Stimulated activated effector memory CD8-positive, alpha-beta T cell treated with anti-CD3 and anti-CD28 coated beads, Interleukin-12 subunit alpha, Interleukin-12 subunit beta, amount 100 ng/mL, for 72 hours (primary cell): ENCODE data around the gene RBM47.
A peak's percentile ranks its signal among the peaks of the same experiment; 100 is the strongest.

Experiments
- ATAC-seq: fragments of 150-1000 bp; cut with Tn5 transposase; 2 replicates; pipeline ENCODE4 v1.10.0; 2021
- DNase-seq, 2 donors: peaks; one replicate each; pipeline ENCODE4 v3.0.0; 2021 to 2022; ENCODE audit warnings: low spot score in 2 of 2
- H3K27ac Mint-ChIP-seq: one replicate; pipeline ENCODE4 v1.8.0; 2022; ENCODE audit warnings: mild to moderate bottlenecking, mixed read lengths
- H3K36me3 Mint-ChIP-seq: one replicate; pipeline ENCODE4 v1.8.0; 2022; ENCODE audit warnings: mild to moderate bottlenecking, mixed read lengths
- H3K4me1 Mint-ChIP-seq: one replicate; pipeline ENCODE4 v1.8.0; 2022; ENCODE audit warnings: mixed read lengths
- H3K4me3 Mint-ChIP-seq: one replicate; pipeline ENCODE4 v1.8.0; 2022; ENCODE audit warnings: mild to moderate bottlenecking, mixed read lengths
- H3K9me3 Mint-ChIP-seq: one replicate; pipeline ENCODE4 v1.8.0; 2022; ENCODE audit warnings: mixed read lengths

The RBM47 gene

DNA sequence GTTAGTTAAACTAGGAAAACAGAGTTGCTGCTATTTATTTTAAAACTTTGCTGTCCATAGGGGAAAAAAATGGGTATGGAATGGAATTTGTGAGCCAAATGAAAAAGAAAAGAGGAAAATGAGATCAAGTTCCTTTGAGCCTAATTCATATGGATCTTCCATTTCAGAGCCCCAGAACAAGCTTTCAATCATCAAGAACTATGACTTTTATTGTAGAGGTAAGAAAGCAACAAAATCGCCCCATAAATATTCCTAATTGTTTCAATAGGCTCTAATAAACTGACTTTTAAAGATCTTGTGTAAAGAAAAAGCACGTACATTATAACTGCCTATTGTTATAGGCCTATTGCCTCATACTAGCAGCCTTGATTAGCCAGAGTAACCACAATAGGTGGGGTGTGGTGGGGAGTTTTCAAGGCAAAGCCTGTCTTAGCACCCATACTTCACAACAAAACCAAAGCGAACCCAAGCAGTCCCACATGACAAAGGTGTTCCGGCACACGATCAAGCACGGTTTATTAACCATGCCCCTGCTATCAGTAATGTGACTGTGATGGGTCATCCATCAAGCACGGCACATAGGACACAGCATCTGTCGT is 44.4 kb downstream of the RBM47 start:
- ATAC-seq (no peak), DNase-seq (no peak)
- Mint-ChIP-seq H3K9me3 (no peaks in the 10 kb centered on the region), H3K4me1 (no peaks in the 10 kb centered on the region), H3K27ac (no peak overlapping the region), H3K36me3 (no peaks in the 10 kb centered on the region), H3K4me3 (no peak overlapping the region)

DNA sequence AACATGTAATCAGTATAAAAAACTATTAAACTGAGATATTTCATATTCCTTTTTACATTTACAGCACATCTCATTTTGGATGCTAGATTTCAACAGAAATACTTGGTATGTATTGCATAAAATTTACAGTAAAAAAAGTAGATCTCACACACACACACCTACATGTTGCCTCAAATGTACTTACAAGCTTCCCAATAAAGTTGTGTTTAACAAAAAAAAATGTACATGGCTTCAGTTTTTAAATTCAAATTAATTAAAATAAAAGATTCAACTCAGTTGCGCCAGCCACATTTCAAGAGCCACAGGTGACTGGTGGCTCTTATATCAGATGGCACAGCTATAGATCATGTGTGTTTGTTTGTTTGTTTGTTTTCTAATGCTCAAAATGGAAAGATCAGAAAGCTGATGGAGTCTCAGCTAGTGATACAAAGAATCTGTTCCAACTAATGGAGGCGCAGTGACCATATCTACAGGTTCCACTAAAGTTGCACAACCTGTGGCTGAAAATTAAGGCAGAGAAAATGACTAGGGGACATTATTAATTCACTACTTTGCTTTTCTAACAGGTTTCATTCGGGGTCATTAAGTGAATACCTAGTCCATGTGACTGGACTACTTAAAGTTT is 45.0 kb downstream of the RBM47 start:
- Mint-ChIP-seq H3K4me1 (no peaks in the 10 kb centered on the region), H3K36me3 (no peaks in the 10 kb centered on the region), H3K27ac (no peak overlapping the region), H3K9me3 (no peaks in the 10 kb centered on the region), H3K4me3 (no peak overlapping the region)
- ATAC-seq (no peak), DNase-seq (no peak)

DNA sequence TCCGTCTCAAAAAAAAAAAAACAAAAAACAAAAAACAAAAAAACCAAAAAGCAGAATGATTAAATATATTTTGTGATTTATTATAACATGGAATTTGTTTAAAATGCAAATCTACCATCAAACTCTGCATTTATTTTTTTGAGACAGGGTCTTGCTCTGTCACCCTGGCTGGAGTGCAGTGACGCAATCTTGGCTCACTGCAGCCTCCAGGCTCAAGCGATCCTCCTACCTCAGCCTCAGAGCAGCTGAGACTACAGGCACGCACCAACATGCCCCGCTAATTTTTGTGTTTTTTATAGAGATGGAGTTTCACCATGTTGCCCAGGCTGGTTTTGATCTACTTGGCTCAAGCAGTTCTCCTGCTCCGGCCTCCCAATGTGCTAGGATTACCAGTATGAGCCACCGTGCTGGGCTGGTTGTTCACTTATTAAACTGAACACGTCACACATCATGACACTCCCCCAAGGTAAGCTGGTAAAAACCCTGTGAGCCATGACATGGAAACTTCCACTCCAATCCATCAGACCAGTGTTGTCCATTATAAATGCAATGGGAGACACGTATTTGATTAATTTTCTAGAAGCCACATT is 45.7 kb downstream of the RBM47 start:
- no peak overlapping the region for H3K27ac Mint-ChIP-seq
- no peak for ATAC-seq
- no peak overlapping the region for H3K4me3 Mint-ChIP-seq
- no peaks in the 10 kb centered on the region for H3K4me1 Mint-ChIP-seq
- no peaks in the 10 kb centered on the region for H3K9me3 Mint-ChIP-seq
- no peaks in the 10 kb centered on the region for H3K36me3 Mint-ChIP-seq
- no peak for DNase-seq

DNA sequence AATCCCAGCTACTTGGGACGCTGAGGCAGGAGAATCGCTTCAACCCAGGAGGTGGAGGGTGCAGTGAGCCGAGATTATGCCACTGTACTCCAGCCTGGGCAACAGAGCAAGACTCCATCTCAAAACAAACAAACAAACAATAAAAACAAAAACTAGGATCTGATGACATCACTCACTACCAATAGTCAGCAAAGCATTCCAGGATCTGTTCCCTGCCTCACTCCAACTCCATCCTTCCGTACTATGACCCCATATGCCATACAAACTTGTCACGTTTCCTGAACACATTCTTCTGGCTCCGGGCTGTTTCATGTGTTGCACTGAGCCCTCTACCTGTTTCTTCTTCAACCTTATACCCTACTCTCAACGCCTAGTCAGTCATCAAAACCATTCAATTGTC is 47.3 kb downstream of the RBM47 start:
- no peak overlapping the region for H3K27ac Mint-ChIP-seq
- no peaks in the 10 kb centered on the region for H3K36me3 Mint-ChIP-seq
- ATAC-seq = no peak

DNA sequence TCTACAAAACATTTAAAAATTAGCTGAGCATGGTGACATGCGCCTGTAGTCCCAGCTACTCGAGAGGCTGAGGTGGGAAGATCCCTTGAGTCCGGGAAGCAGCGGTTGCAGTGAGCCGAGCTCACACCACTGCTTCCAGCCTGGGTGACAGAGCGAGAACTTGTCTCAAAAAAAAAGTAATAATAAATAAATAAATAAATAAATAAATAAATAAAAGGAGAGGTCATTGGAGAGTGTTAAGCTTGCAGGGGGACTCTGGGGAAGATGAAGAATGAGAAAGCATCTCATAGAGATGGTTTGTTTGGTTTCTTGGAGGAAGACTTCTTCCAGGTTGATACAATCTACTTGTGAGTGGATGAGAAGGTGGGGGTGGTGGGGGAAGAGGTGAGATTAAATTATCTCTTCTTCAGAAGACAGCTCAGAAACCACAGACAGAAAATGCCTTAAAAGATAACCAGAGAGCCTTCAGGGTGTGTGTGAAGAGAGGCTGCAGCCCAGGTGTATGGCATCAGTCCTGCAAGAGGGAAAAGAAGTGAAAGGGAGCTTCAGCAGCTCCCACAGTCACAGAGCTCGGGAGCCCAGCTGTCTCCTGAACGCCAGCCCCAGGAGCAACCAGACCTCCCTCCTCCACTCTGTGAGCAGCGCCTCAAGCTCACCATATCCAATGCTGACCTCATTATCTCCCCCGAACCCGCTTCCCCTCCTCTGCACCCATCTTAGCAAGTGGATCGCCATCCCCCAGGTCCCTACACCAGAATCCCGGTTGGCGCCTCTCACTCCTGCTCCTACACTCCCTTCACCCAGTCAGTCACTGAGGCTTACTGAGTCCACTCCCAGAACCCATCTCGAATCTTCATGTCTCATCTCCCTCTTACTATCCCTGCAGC is 48.2 kb downstream of the RBM47 start:
- no peak for ATAC-seq
- Mint-ChIP-seq H3K4me1 (peaks cover 9% of the 10 kb centered on the region), H3K27ac (no peak overlapping the region)

More for the DNA sequence above, 47.3 kb downstream of the RBM47 start:
- peaks cover under 1% of the 10 kb centered on the region for H3K4me1 Mint-ChIP-seq
- H3K9me3 Mint-ChIP-seq = no peaks in the 10 kb centered on the region
- no peak for DNase-seq
- H3K4me3 Mint-ChIP-seq = no peak overlapping the region

DNA sequence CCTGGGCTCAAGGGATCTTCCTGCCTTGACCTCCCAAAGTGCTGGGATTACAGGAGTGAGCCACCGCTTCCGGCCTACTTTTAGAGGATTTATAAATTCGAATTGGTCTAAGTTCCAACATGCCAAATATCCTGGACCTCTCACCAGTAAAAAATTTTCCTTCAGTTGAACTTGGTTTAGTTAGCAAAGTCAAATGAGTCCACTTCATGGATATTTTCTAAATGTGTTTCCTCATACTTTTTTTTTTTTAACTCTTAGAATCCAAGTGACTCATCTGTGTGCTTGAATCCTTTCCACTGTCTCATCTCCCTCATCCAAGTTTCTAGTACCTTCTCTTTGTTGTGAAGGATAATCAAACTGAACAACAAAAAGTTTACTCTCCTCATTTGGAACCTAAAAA is 49.7 kb downstream of the RBM47 start:
- ATAC-seq = no peak
- Mint-ChIP-seq H3K4me3 (no peak overlapping the region), H3K36me3 (no peaks in the 10 kb centered on the region), H3K27ac (no peak overlapping the region), H3K9me3 (no peaks in the 10 kb centered on the region), H3K4me1 (peaks cover 15% of the 10 kb centered on the region)
- DNase-seq = no peak

More for the DNA sequence above, 48.2 kb downstream of the RBM47 start:
- H3K9me3 Mint-ChIP-seq = no peaks in the 10 kb centered on the region
- H3K36me3 Mint-ChIP-seq = no peaks in the 10 kb centered on the region
- H3K4me3 Mint-ChIP-seq = no peak overlapping the region
- DNase-seq = no peak

DNA sequence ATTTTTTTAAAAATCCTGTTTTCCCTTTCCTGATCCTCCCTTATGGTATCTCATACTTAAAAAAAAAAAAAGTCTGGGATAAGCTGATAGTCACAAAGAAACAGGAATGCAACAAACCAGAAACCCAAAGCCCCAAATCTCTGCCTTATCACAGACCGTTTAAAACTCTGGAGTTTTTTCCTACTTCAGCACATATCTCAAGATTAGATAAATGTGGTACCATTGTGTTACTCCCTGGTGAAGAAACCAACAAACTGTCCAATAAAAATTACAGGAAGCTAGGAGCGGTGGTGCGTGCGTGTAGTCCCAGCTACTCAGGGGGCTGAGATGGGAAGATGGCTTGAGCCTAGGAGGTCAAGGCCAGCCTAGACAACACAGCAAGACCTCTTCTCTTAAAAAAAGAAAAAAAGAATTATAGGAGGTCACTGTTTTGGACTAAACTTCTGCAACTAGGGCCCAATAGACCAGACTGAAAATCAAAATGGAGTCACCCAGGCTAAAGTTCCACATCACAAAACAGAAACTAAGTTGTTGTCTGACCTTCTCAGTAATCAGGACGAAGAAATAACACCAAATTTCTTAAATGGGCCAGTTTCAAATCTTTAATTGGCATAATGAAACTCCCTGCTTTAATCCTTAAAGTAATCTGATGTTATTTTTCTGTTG is 51.9 kb downstream of the RBM47 start:
- DNase-seq (no peak), ATAC-seq (no peak)
- H3K27ac Mint-ChIP-seq = no peak overlapping the region
- H3K4me3 Mint-ChIP-seq = no peak overlapping the region
- peaks cover 22% of the 10 kb centered on the region for H3K4me1 Mint-ChIP-seq
- no peaks in the 10 kb centered on the region for H3K9me3 Mint-ChIP-seq
- no peaks in the 10 kb centered on the region for H3K36me3 Mint-ChIP-seq

DNA sequence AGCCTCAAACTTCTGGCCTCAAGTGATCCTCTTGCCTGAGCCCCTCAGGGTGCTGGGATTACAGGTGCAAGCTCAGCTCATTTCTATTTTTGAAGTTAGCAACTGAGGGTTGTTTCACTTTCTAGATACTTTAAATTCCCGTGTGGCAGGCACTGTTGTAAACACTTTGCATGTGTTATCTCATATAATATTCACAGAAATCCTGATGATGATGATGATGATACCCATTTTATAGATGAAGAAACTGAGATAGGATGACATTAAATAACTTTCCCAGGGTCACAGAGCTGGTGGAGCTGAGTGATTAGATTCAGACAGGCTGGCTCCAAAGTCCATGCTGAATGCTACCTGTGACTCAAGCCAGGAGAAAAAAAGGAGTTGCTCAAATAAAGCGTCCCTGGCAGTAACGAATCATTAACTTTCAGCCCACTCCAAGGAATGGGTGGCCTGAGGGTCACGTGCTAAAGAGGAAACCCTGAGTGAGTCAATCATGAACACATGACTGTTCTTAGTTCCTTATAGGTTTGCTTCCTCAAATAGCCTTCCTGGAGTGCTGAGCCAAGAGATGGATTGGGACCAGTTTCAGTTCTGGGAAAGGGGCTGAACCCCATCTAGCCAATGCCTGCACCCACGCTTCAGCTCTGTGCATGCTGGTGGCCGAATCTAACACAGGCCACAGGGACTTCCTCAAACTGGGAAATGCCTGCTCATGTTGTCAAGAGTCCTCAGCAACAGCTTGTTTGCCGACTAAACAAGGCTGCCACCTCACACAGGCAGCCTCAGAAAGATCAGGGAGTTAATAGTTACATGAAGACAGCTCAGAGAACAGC is 52.8 kb downstream of the RBM47 start:
- Mint-ChIP-seq H3K4me1 (peaks cover 22% of the 10 kb centered on the region), H3K27ac (peak overlapping the region; percentile 63), H3K9me3 (no peaks in the 10 kb centered on the region), H3K4me3 (no peak overlapping the region), H3K36me3 (no peaks in the 10 kb centered on the region)
- DNase-seq (no peak), ATAC-seq (peak; percentile 43)

DNA sequence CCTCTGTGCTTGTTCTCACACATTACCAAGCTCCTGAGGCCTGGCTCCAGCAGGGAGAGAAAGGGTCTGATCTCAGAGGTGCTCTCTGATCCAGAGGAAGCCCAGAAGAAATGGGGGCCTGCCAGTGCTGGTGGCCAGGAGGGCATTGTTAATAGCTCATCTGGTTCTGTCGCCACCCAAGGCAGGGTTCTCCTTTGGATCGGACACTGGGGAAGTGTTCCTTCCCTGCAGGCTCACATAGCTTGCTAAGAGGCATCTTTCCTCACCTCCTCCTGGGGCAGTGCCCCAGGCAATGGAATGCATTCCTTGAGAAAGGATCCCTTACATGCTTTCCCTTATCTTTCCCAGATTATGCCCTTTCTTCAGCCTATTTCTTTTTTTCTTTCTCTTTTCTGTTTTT is 53.8 kb downstream of the RBM47 start:
- H3K4me1 Mint-ChIP-seq = peaks cover 22% of the 10 kb centered on the region
- H3K4me3 Mint-ChIP-seq = no peak overlapping the region
- H3K9me3 Mint-ChIP-seq = no peaks in the 10 kb centered on the region
- H3K36me3 Mint-ChIP-seq = no peaks in the 10 kb centered on the region
- ATAC-seq (no peak), DNase-seq (no peak)
- H3K27ac Mint-ChIP-seq = peak overlapping the region; percentile 63

DNA sequence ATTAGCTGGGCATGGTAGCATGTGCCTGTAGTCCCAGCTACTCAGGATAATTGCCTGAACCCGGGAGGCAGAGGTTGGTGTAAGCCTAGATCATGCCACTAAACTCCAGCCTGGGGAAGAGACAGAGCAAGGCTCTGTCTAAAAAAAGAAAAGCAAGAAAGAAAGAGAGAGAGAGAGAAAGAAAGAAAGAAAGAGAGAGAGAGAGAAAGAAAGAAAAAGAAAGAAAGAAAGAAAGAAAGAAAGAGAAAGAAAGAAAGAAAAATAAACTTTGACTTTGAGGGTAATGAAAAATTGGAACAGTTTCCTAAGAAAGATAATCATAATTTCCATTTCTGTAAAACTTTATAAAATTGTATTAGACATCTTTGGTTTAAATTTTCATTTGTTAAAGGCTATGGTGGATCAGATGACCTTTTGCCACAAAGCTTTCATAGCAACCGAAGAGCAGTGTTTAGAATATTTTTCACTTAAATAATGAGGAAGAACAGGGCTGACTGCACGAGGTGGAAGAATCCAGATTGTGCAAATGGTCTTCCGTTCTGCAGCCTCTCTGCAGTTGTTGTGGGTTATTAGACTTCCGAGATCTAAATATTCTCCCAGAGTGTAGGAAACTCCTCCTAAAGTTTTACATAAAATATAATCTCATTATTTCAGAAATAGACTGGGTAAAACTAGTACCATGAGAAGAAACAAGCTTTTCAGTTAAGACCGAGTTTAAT is 55.9 kb downstream of the RBM47 start:
- DNase-seq = no peak
- no peaks in the 10 kb centered on the region for H3K36me3 Mint-ChIP-seq
- no peak overlapping the region for H3K4me3 Mint-ChIP-seq
- no peaks in the 10 kb centered on the region for H3K9me3 Mint-ChIP-seq
- peaks cover 22% of the 10 kb centered on the region for H3K4me1 Mint-ChIP-seq
- ATAC-seq = no peak
- no peak overlapping the region for H3K27ac Mint-ChIP-seq

DNA sequence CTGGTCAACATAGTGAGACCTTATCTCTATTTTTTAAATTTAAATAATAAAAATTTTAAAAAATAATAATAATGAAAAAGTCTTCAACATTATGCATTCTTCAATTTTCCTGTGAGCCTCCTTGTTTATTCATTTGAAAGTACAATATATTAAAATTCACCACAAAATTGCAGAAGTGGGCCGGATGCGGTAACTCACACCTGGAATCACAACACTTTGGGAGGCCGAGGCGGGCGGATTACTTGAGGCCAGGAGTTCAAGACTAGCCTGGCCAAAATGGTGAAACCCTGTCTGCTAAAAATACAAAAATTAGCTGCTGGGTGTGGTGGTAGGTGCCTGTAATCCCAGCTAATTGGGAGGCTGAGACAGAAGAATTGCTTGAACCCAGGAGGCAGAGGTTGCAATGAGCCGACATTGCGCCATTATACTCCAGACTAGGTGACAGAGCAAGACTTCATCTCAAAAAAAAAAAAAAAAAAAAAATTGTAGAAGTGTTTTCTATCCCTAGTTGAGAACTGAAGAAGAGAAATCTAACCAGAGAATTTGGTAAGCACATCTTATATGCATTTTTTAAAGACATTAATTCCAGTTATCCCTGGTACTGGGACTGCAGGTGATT is 56.9 kb downstream of the RBM47 start:
- Mint-ChIP-seq H3K4me1 (peaks cover 22% of the 10 kb centered on the region), H3K4me3 (no peak overlapping the region), H3K36me3 (no peaks in the 10 kb centered on the region)

DNA sequence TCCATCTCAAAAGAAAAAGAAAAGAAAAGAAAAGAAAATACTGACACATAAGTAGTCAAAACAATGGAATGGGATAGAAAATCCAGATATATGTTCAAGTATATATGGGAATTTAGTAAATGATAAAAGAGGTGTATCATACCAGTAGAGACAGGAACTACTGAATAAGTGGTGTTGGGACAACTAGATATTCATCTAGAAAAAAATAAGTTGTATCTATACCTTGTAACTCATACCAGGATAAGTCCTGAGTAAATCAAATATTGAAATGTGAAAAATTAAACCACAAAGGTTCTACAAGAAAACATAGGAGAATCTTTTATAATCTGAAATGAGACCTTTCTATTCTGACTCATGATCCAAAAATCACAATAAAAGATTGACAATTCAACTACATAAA is 58.5 kb downstream of the RBM47 start:
- H3K4me1 Mint-ChIP-seq = peaks cover 9% of the 10 kb centered on the region

More for the DNA sequence above, 56.9 kb downstream of the RBM47 start:
- ATAC-seq (no peak), DNase-seq (no peak)
- Mint-ChIP-seq H3K27ac (no peak overlapping the region), H3K9me3 (no peaks in the 10 kb centered on the region)

DNA sequence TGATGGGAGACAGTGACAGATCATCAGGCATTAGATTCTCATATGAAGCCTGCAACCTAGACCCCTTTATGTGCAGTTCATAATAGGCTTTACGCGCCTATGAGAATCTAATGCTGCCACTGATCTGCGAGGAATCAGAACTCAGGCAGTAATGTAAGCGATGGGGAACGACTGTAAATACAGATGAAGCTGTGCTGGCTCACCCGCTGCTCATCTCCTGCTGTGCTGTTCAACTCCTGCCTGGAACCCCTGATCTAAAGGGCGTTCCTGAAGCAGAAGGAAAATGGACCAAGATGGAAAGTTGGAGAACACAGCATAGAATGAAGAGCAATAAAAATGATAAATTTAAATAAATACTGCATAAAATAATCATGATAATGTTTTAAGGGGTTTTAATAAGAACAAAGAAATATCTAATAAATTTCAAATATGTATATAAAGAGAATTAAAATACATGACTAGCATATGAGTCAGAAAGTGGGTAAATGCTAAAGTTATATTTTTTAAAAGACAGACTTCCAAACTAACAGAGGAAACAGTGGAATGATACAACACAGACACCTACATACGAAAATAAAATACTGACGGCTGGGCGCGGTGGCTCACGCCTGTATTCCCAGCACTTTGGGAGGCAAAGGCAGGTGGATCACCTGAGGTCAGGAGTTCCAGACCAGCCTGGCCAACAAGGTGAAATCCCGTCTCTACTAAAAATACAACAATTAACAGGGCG is 59.2 kb downstream of the RBM47 start:
- DNase-seq (no peak), ATAC-seq (no peak)
- no peaks in the 10 kb centered on the region for H3K9me3 Mint-ChIP-seq
- H3K4me3 Mint-ChIP-seq = no peak overlapping the region
- H3K27ac Mint-ChIP-seq = no peak overlapping the region
- H3K4me1 Mint-ChIP-seq = peaks cover 6% of the 10 kb centered on the region
- no peaks in the 10 kb centered on the region for H3K36me3 Mint-ChIP-seq

More for the DNA sequence above, 58.5 kb downstream of the RBM47 start:
- ATAC-seq = peak; percentile 64
- DNase-seq = no peak
- Mint-ChIP-seq H3K4me3 (no peak overlapping the region), H3K27ac (no peak overlapping the region), H3K9me3 (no peaks in the 10 kb centered on the region), H3K36me3 (no peaks in the 10 kb centered on the region)
